GM21576 (cell line): ENCODE results near the gene CERS1.

Source experiments
- ATAC-seq: cut with Tn5 transposase; IDR thresholded peaks from one replicate; pipeline ENCODE4 v1.9.1; 2021; ENCODE audit warnings: mild to moderate bottlenecking, moderate library complexity; ENCODE audit not compliant: unreplicated experiment

Gene CERS1

GRCh38 chr19:18876865-18877264, 19.1 kb downstream of the CERS1 start:
- no peak for ATAC-seq

GRCh38 chr19:18875726-18876125, 20.2 kb downstream of the CERS1 start:
- no peak for ATAC-seq

- ATAC-seq, result no peak
Measured at GRCh38 chr19:18871543-18871942, 24.4 kb downstream of the CERS1 start.

GRCh38 chr19:18870531-18871172, 25.3 kb downstream of the CERS1 start:
- ATAC-seq, result no peak

- ATAC-seq, result no peak
Measured at GRCh38 chr19:18869781-18870530, 26.0 kb downstream of the CERS1 start.

GRCh38 chr19:18869023-18869618, 26.8 kb downstream of the CERS1 start:
- ATAC-seq, result no peak

- ATAC-seq, result no peak
Measured at GRCh38 chr19:18868380-18869022, 27.5 kb downstream of the CERS1 start.

- no peak for ATAC-seq
Measured at GRCh38 chr19:18867751-18868150, 28.2 kb downstream of the CERS1 start.

- no peak for ATAC-seq
Measured at GRCh38 chr19:18867199-18867598, 28.8 kb downstream of the CERS1 start.

GRCh38 chr19:18866800-18867123, 29.2 kb downstream of the CERS1 start:
- ATAC-seq, result no peak

- no peak for ATAC-seq
Measured at GRCh38 chr19:18865973-18866799, 29.8 kb downstream of the CERS1 start.

- ATAC-seq, result no peak
Measured at GRCh38 chr19:18865106-18865972, 30.6 kb downstream of the CERS1 start.

GRCh38 chr19:18863843-18864362, 32.1 kb downstream of the CERS1 start:
- ATAC-seq, result no peak

- ATAC-seq, result no peak
Measured at GRCh38 chr19:18862976-18863842, 32.7 kb downstream of the CERS1 start.

GRCh38 chr19:18861917-18862316, 34.0 kb downstream of the CERS1 start:
- no peak for ATAC-seq

GRCh38 chr19:18861235-18861634, 34.7 kb downstream of the CERS1 start:
- no peak for ATAC-seq

GRCh38 chr19:18860725-18861124, 35.2 kb downstream of the CERS1 start:
- ATAC-seq, result no peak

GRCh38 chr19:18860302-18860700, 35.7 kb downstream of the CERS1 start:
- no peak for ATAC-seq
